ENCODE results near the gene CADPS2. TPM values are rescaled to one million over a fixed set of nuclear protein-coding genes. Genes with fewer than 3 reads are reported as not detected.

CADPS2 gene
- total RNA-seq, 1 experiment from 2014 or later: 16.4 TPM

GRCh38 chr7:122300956-122301833, 585.1 kb downstream of the CADPS2 start:
- DNase-seq: no peak
- Mint-ChIP-seq H3K4me1 (ENCODE audit: low read depth, unreplicated experiment) (peaks cover 25% of the 10 kb centered on the region), H3K27me3 (ENCODE audit: unreplicated experiment) (peaks cover 49% of the 10 kb centered on the region), H3K4me3 (ENCODE audit: low read depth, unreplicated experiment) (no peak overlapping the region), H3K27ac (ENCODE audit: unreplicated experiment) (no peak overlapping the region), H3K9me3 (ENCODE audit: low read depth, unreplicated experiment) (no peaks in the 10 kb centered on the region), H3K36me3 (ENCODE audit: insufficient read depth, unreplicated experiment) (peaks cover 22% of the 10 kb centered on the region)
- CTCF ChIA-PET: no interaction called here
- intact Hi-C loops (cut with micrococcal nuclease; ENCODE audit: unreplicated experiment): no loop called here
- BruUV-seq (replicated peaks): no TSS peak
- no peak for TF ChIP-seq CTCF (IDR thresholded peaks at IDR 0.05; ENCODE audit: unreplicated experiment)

- Mint-ChIP-seq H3K36me3 (ENCODE audit: insufficient read depth, unreplicated experiment) (peaks cover 14% of the 10 kb centered on the region), H3K27ac (ENCODE audit: unreplicated experiment) (no peak overlapping the region), H3K4me1 (ENCODE audit: low read depth, unreplicated experiment) (peaks cover 17% of the 10 kb centered on the region), H3K4me3 (ENCODE audit: low read depth, unreplicated experiment) (no peak overlapping the region), H3K27me3 (ENCODE audit: unreplicated experiment) (peaks cover 41% of the 10 kb centered on the region), H3K9me3 (ENCODE audit: low read depth, unreplicated experiment) (no peaks in the 10 kb centered on the region)
- CTCF ChIA-PET: no interaction called here
- DNase-seq: no peak
- no peak for TF ChIP-seq CTCF (IDR thresholded peaks at IDR 0.05; ENCODE audit: unreplicated experiment)
- no TSS peak for BruUV-seq (replicated peaks)
- intact Hi-C loops (cut with micrococcal nuclease; ENCODE audit: unreplicated experiment): no loop called here
Observed at GRCh38 chr7:122300211-122300932, 585.9 kb downstream of the CADPS2 start.

GRCh38 chr7:122299624-122300210, 586.5 kb downstream of the CADPS2 start:
- DNase-seq: no peak
- TF ChIP-seq CTCF (IDR thresholded peaks at IDR 0.05; ENCODE audit: unreplicated experiment): no peak
- H3K27me3 Mint-ChIP-seq (ENCODE audit: unreplicated experiment): peaks cover 35% of the 10 kb centered on the region
- peaks cover 8% of the 10 kb centered on the region for H3K36me3 Mint-ChIP-seq (ENCODE audit: insufficient read depth, unreplicated experiment)
- CTCF ChIA-PET: no interaction called here
- intact Hi-C loops (cut with micrococcal nuclease; ENCODE audit: unreplicated experiment): no loop called here
- no peaks in the 10 kb centered on the region for H3K9me3 Mint-ChIP-seq (ENCODE audit: low read depth, unreplicated experiment)
- H3K27ac Mint-ChIP-seq (ENCODE audit: unreplicated experiment): no peak overlapping the region
- no TSS peak for BruUV-seq (replicated peaks)
- H3K4me3 Mint-ChIP-seq (ENCODE audit: low read depth, unreplicated experiment): no peak overlapping the region
- H3K4me1 Mint-ChIP-seq (ENCODE audit: low read depth, unreplicated experiment): peaks cover 14% of the 10 kb centered on the region

- peaks cover 24% of the 10 kb centered on the region for H3K27me3 Mint-ChIP-seq (ENCODE audit: unreplicated experiment)
- H3K27ac Mint-ChIP-seq (ENCODE audit: unreplicated experiment): peak overlapping the region; percentile 14
- CTCF ChIA-PET: interaction anchor here (1.2 kb wide), 1 partner anchor 14 kb away, joined by 3 read pairs; no protein-coding TSS in a partner anchor
- no peaks in the 10 kb centered on the region for H3K9me3 Mint-ChIP-seq (ENCODE audit: low read depth, unreplicated experiment)
- H3K4me3 Mint-ChIP-seq (ENCODE audit: low read depth, unreplicated experiment): no peak overlapping the region
- intact Hi-C loops (cut with micrococcal nuclease; ENCODE audit: unreplicated experiment): no loop called here
- no peaks in the 10 kb centered on the region for H3K36me3 Mint-ChIP-seq (ENCODE audit: insufficient read depth, unreplicated experiment)
- peaks cover 14% of the 10 kb centered on the region for H3K4me1 Mint-ChIP-seq (ENCODE audit: low read depth, unreplicated experiment)
- DNase-seq: no peak
- TF ChIP-seq CTCF (IDR thresholded peaks at IDR 0.05; ENCODE audit: unreplicated experiment): no peak
- no TSS peak for BruUV-seq (replicated peaks)
Observed at GRCh38 chr7:122298618-122299017, 587.6 kb downstream of the CADPS2 start.

Data from Calu3 (cell line).